HUDEP-2 (cell line): ENCODE results near the gene CAND2.
"Not testable (repeated sequence)": the region's sequence is repeated elsewhere in the genome, so short reads cannot be mapped to it uniquely, and the experiment has no call there.

ENCODE experiments used
- DNase-seq, 76 experiments: peaks; one replicate each; lab custom pipeline; 2025; ENCODE audit not compliant: unreplicated experiment in 76 of 76; lab: John Stamatoyannopoulos, UW

The CAND2 gene

DNA sequence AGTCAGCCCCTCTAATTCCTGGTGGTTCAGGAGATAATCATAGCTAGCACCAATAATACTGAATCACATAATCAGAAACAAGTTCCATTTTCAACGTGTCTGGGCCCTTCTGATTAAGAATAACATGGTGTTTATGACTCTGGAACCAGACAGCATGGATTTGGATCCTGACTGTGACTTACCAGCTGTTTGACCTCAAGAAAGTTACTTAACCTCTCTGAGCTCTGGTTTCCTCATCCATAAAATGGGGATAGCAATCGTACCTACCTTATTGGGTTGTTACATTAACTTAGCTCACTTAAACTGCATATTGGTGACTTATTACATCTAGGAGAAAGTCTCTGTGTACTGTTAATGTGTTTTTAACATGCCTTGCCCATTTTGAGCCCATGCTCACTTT, 26.7 kb upstream of the CAND2 start:
- DNase-seq = no peak

DNA sequence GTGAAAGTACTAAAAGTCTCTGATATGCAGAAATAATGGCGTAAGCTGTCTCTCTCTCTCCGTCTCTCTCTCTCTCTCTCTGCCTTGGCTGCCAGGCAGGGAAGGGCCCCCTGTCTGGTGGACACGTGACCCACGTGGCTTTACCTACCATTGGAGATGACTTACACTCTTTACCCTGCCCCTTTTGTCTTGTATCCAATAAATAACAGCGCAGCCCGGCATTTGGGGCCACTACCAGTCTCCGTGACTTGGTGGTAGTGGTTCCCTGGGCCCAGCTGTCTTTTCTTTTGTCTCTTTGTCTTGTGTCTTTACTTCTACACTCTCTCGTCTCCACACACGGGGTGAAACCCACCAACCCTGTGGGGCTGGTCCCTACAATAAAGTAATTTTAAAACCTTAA, 25.2 kb upstream of the CAND2 start:
- no peak for DNase-seq

DNA sequence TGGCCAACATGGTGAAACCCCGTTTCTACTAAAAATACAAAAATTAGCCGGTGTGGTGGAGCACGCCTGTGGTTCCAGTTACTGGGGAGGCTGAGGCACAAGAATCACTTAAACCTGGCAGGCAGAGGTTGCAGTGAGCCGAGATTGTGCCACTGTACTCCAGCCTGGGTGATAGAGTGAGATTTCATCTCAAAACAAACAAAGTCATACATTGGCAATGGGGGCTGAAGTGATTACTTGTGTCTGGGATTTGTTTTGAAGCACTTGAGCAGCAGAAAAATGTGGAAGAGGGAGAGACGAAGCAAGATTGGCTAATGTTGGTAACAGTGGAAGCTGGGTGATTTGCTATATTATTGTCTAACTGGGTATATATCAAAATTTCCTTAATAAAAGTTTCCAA, 24.0 kb upstream of the CAND2 start:
- no peak for DNase-seq

GRCh38 chr3:12773030-12773709, 23.3 kb upstream of the CAND2 start:
- no peak for DNase-seq

DNA sequence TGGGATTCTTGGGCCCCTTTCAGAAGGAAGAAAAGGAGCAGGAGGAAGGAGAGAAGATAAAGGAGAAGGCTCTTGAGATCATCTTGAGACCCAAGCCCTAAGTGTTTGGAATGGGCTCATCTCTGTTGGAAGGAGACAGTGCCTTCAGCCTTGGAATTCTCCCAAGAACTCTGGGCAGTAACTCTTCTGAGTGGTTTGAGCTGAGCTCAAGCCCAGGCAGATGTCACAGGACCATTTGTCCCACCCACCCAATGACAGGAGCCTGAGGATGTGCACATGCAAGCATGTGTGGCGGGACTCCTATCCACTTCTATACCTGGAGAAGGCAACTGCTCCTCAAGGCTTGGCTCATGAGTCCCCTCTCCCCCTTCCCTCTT, 22.8 kb upstream of the CAND2 start:
- no peak for DNase-seq

DNA sequence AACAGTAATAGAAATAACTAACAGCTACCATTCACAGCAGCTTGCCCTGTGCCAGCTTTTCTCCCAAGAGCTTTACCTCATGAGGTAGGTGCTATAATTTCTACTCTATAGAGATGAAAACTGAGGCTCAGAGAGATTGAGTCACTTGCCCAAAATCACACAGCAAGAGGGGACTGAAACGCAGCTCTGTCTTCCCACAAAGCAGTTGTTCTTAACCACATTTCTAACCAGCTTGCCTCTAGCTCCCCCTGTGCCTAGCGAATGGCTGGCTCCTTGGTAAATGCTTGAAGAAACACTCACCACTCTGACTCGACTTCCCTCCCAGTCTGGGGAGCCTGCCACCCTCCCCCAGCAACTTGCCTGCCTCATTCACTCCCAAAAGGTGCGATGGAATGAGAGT, 21.9 kb upstream of the CAND2 start:
- no peak for DNase-seq

DNA sequence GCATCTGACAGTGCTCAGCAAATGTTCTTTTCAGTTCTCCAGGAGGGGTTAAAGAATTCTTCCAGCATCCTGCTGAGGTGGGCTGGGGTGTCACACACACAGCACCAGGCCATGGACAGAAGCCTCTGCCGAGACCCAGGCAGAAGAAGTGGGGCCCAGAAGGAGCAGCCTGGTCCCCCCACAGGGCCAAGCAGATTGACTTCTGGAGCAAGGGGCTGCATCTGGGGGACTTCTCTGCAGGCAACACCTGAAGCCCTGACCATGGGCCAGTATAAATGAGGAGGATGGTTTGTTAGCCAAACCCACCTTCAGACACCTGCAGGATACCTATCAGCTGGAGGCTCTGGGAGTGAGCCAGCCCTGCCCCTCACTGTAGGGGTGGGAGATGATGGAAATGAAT, 21.3 kb upstream of the CAND2 start:
- no peak for DNase-seq

GRCh38 chr3:12775970-12776369, 20.5 kb upstream of the CAND2 start:
- DNase-seq = not testable (repeated sequence)

GRCh38 chr3:12777171-12777570, 19.3 kb upstream of the CAND2 start:
- DNase-seq = no peak

DNA sequence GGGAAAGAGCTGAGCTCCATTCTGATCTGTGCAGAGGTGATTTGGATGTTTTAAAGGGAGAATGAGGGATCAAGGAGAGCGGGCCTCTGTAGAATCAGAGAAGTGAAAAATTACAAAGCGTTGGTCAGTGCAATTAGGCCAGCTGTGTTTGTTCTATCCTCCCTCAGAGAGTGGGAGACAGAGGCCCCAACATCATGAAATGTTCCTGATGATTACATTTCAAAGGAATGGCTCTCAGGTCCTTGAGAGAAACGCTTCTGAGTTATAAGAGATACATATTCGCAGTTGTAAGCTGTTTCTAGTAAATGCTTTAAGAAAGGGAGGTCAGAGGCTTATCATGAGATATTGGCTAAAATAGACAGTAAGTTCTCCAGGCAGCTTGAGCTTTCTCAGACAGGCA, 15.7 kb upstream of the CAND2 start:
- DNase-seq = no peak

DNA sequence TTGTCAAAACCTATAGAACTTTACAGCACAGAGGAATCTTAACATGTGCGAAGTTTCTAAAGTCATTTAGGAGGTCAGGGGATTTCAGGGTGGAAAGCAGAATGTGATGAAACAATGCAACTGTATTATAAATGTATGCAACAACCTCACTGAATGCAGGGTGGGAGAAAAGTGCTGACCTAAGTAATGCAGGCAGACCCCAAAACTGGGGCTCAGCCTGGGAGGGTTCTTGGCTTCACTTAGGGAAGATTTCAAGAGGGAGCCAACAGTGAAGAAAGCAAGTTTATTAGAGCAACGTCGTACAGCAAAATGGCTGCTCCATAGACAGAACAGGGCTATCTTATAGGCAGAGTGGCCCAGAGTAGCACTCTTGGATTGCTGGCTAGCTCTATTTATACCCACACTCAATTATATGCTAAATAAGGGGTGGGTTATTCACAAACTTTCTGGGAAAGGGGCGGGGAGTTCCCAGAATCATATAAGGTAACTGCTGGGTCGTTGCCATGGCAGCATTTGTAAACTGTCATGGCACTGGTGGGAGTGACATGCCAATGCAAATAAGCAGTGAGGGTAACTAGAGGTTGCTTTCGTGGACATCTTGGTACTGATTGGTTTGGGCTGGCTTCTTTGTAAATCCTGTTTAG, 14.2 kb upstream of the CAND2 start:
- DNase-seq = peak in 5 of 76 experiments; percentile 1 to 19 (median 5)

DNA sequence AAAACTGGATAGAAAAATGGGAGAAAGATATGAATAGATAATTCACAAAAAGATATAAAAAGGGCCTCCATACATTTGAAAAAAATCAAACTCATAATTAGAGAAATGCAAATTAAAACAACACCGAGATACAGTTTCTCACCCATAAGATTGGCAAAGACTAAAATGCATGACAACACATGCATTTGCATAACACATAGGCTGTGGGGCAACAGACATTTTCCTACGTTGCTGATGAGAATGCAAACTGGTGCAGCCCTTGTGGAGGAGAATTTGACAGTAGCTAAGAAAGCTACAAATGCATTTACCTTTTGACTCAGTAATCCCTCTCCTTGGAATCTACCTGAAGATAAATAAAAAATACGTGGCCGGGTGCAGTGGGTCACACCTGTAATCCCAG, 11.4 kb upstream of the CAND2 start:
- no peak for DNase-seq

DNA sequence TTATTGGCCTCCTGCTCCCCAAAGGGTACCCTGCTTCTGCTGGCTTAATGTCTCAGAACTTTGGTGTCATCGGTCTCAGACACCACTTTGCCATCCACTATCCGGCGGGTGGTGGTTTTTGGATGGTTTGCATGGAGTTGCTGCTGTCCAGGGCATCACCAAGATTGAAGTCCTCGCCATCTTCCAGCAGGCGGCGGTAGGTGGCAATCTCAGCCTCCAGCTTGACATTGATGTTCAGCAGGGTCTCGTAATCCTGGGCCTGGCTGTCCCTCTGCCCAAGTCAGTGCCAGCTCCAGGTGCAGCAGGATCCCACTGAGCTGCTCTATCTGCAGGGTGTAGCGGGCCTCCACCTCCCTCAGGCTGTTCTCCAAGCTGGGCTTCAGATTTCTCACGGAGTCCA, 9.1 kb upstream of the CAND2 start:
- peak in 35 of 76 experiments; percentile 4 to 51 (median 17) for DNase-seq

DNA sequence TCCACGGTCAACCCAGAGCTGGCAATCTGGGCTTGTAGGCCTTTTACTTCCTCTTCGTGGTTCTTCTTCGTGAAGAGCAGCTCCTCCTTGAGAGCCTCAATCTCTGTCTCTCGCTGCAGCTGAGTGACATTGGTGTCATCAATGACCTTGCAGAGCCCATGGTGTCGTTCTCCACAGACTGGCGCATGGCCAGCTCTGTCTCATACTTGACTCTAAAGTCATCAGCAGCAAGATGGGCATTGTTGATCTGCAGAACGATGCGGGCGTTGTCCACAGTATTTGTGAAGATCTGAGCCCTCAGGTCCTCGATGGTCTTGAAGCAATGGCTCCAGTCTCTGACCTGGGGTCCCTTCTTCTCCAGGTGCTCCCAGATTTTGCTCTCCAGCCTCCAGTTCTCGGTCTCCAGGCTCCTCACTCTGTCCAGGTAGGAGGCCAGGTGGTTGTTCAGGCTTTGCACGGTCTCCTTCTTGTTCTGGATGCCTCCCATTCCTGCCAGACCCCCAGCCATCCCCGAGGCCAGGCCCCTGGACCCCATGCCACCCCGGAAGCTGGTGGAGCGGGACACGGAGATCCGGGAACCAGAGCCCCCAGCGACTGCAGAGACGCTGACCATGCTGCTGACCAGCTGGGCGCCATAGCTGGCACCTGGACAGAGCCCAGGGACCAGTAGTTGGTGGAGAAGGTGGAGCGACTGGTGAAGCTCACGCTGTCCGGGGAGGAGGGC, 8.4 kb upstream of the CAND2 start:
- DNase-seq = not testable (repeated sequence)

- no peak for DNase-seq
Observed at GRCh38 chr3:12791430-12791829, 5.0 kb upstream of the CAND2 start.

DNA sequence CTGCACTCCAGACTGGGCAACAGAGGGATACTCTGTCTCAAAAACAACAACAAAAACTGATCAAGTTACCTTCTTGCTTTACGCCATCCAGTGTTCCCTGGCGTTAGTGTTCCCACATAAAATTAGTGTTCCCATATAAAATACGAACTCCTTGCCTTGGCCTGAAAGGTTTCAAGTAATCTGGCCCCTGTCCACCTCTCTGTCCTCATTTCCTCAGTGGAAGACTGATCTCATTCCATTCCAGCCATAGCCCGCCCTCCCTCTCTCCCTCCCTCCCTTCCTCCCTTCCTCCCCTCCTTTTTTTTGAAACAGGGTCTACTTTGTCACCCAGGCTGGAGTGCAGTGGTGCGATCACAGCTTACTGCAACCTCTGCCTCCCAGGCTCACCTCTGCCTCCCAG, 2.8 kb upstream of the CAND2 start:
- no peak for DNase-seq

DNA sequence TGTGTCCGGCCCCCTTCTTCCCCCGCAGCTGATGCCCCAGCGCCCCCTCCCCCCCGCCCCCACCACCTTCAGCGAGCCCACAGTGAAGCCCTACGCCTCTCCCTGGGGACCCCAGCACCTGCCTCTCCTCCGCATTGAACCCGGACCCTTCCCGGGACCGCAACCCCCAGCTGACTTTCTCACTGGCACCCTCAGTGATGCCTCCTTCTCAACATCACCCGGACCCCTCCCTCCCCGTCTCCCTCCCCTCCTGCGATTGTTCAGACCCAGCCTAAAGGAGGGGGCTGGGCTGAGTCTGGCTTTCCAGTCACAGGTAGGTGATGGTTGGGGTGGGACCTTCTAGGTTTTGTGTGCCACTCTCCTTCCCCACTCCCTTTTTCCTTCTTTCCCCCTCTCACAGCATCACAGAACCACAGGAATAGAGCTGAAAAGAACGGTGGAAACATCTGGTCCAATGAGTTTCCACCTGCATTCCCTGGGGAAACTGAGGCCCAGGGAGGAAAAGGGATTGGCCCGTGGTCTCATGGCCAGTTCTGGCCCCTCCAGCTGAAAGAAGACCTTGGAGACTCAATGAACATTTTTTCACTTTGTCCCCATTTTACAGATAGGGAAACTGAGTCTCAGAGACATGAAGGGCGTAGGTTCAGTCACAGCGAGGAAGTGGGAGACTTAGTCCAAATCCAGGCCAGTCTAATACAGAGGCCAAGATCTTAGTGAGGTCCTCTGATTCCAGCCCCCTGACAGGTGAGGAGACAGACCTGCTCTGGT, 828 bp downstream of the CAND2 start:
- no peak for DNase-seq

DNA sequence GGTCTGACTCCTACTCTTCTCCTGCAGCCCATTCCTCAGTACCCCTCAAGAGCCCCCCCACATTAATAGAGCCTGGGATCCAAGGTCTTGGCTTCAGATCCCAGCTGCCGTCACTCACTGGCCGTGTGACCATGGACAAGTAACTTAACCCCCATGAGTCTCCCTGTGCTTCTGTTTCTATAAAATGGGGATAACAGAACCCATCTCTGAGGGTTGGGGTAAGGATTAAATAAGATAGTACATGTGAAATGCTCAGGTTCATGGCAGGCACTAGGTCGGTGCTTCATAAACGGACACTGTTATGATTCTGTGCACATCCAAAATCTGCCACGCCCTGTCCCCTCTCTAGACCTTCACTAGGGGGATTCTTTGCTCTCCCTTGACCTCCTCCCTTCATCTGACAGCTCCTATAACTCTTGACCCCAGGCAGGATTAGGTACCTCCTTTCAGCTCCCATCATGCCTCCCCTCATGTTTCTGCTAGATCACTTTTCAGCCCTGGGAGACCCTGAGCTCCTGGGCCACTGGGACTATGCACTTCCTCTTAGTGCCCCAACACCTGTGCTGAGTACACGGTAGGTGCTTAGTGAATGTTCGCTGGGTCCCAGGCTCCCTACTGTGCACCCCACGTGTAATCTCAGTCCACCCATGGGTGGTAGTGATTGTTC, 1.5 kb downstream of the CAND2 start:
- no peak for DNase-seq

- DNase-seq = no peak
Observed at GRCh38 chr3:12798559-12799179, 2.2 kb downstream of the CAND2 start.
